Measurements from ENCODE around the gene CCDC120. TPM values are rescaled to one million over a fixed set of nuclear protein-coding genes. Genes with fewer than 3 reads are reported as not detected.
A peak's percentile ranks its signal among the peaks of the same experiment; 100 is the strongest.

CCDC120 gene
- total RNA-seq (13.7 TPM), polyA plus RNA-seq (ENCODE audit: insufficient read depth, low read depth, low replicate concordance) (5.2 TPM)
- long read RNA-seq, donor 1, transcript CCDC120-208 (1 exons, 2,953 nt), result major isoform, 5 of 5 reads
- long read RNA-seq, donor 1, partial matches to known transcripts, result 0 of 5 reads
- long read RNA-seq, donor 1, other reads (novel, unspliced or antisense), result 0 of 5 reads
- long read RNA-seq, donor 2, partial matches to known transcripts, result 0 of 3 reads
- long read RNA-seq, donor 2, other reads (novel, unspliced or antisense), result 0 of 3 reads
- long read RNA-seq, donor 3, transcript CCDC120-208 (1 exons, 2,953 nt), result major isoform, 5 of 5 reads
- long read RNA-seq, donor 3, partial matches to known transcripts, result 0 of 5 reads
- long read RNA-seq, donor 3, other reads (novel, unspliced or antisense), result 0 of 5 reads
- long read RNA-seq, donor 4, partial matches to known transcripts, result 0 of 2 reads
- long read RNA-seq, donor 4, other reads (novel, unspliced or antisense), result 0 of 2 reads
- long read RNA-seq, donor 5, result 0 reads
- long read RNA-seq, donor 6, partial matches to known transcripts, result 0 of 2 reads
- long read RNA-seq, donor 6, other reads (novel, unspliced or antisense), result 0 of 2 reads
- long read RNA-seq, donor 7, transcript CCDC120-208 (1 exons, 2,953 nt), result major isoform, 8 of 11 reads
- long read RNA-seq, donor 7, partial matches to known transcripts, result 0 of 11 reads
- long read RNA-seq, donor 7, other reads (novel, unspliced or antisense), result 3 of 11 reads
- long read RNA-seq, donor 8, transcript CCDC120-208 (1 exons, 2,953 nt), result major isoform, 12 of 12 reads
- long read RNA-seq, donor 8, partial matches to known transcripts, result 0 of 12 reads
- long read RNA-seq, donor 8, other reads (novel, unspliced or antisense), result 0 of 12 reads
- long read RNA-seq, donor 9, transcript CCDC120-208 (1 exons, 2,953 nt), result major isoform, 6 of 6 reads
- long read RNA-seq, donor 9, partial matches to known transcripts, result 0 of 6 reads
- long read RNA-seq, donor 9, other reads (novel, unspliced or antisense), result 0 of 6 reads
- long read RNA-seq, donor 10, partial matches to known transcripts, result 0 of 4 reads
- long read RNA-seq, donor 10, other reads (novel, unspliced or antisense), result 0 of 4 reads

- FAIRE-seq (no peak), DNase-seq (peak in 1 of 5 donors; percentile 16)
- Histone ChIP-seq H3K4me1 (ENCODE audit: control insufficient read depth in 2 of 3, insufficient read depth in 2 of 3, low read depth in 1 of 3, low read length in 3 of 3) (peaks cover 0 to 7% (median 0%) of the 10 kb centered on the region in 3 donors), H3K9ac (ENCODE audit: low read length in 3 of 3) (peak within 1 kb of the TSS in 2 of 3 donors; percentile 24 to 58), H3K27me3 (ENCODE audit: control insufficient read depth, insufficient read depth, low read length) (no peaks in the 10 kb centered on the region), H3K4me3 (ENCODE audit: low read length in 3 of 3) (peak within 1 kb of the TSS in 2 of 3 donors; percentile 64 to 67), H3K9me3 (ENCODE audit: control insufficient read depth in 2 of 3, insufficient read depth in 1 of 3, low read length in 3 of 3) (no peaks in the 10 kb centered on the region), H3K36me3 (ENCODE audit: control insufficient read depth in 2 of 3, insufficient read depth in 3 of 3, low read length in 3 of 3) (no peaks in the 10 kb centered on the region), H3K27ac (ENCODE audit: low read depth in 2 of 2, low read length in 2 of 2) (peak within 1 kb of the TSS; percentile 48 to 76)
- TF ChIP-seq CTCF (IDR thresholded peaks at IDR 0.05; ENCODE audit: borderline replicate concordance, extremely low read depth, insufficient read depth), result no peak
- intact Hi-C loops (cut with DNase I), result no loop called here
Measured at GRCh38 chrX:49058794-49059193, at the start of gene CCDC120. Gene CCDC120, plus strand, starts transcription at chrX:49058999. Its CDS starts 3,043 bp downstream, at chrX:49062042.

GRCh38 chrX:49019050-49019449 lies 39.7 kb upstream of the CCDC120 start:
- FAIRE-seq (no peak), DNase-seq (no peak)
- H3K9me3 ChIP-seq (ENCODE audit: control insufficient read depth in 2 of 3, insufficient read depth in 1 of 3, low read length in 3 of 3), result no peaks in the 10 kb centered on the region
- no peak for TF ChIP-seq CTCF (IDR thresholded peaks at IDR 0.05; ENCODE audit: borderline replicate concordance, extremely low read depth, insufficient read depth)
- no peak overlapping the region for H3K27ac ChIP-seq (ENCODE audit: low read depth in 2 of 2, low read length in 2 of 2)
- intact Hi-C loops (cut with DNase I), result no loop called here
- no peaks in the 10 kb centered on the region for H3K4me1 ChIP-seq (ENCODE audit: control insufficient read depth in 2 of 3, insufficient read depth in 2 of 3, low read depth in 1 of 3, low read length in 3 of 3)
- no peak overlapping the region for H3K4me3 ChIP-seq (ENCODE audit: low read length in 3 of 3)
- H3K9ac ChIP-seq (ENCODE audit: low read length in 3 of 3), result no peak overlapping the region
- no peaks in the 10 kb centered on the region for H3K36me3 ChIP-seq (ENCODE audit: control insufficient read depth in 2 of 3, insufficient read depth in 3 of 3, low read length in 3 of 3)
- no peaks in the 10 kb centered on the region for H3K27me3 ChIP-seq (ENCODE audit: control insufficient read depth, insufficient read depth, low read length)

GRCh38 chrX:49019599-49020249 lies 39.1 kb upstream of the CCDC120 start:
- H3K4me1 ChIP-seq (ENCODE audit: control insufficient read depth in 2 of 3, insufficient read depth in 2 of 3, low read depth in 1 of 3, low read length in 3 of 3), result no peaks in the 10 kb centered on the region
- FAIRE-seq, result no peak

More at GRCh38 chrX:49019599-49020249, 39.1 kb upstream of the CCDC120 start:
- no peak for TF ChIP-seq CTCF (IDR thresholded peaks at IDR 0.05; ENCODE audit: borderline replicate concordance, extremely low read depth, insufficient read depth)
- H3K27ac ChIP-seq (ENCODE audit: low read depth in 2 of 2, low read length in 2 of 2), result no peak overlapping the region
- no peak overlapping the region for H3K9ac ChIP-seq (ENCODE audit: low read length in 3 of 3)
- H3K36me3 ChIP-seq (ENCODE audit: control insufficient read depth in 2 of 3, insufficient read depth in 3 of 3, low read length in 3 of 3), result no peaks in the 10 kb centered on the region
- peak in 1 of 5 donors; percentile 6 for DNase-seq
- H3K27me3 ChIP-seq (ENCODE audit: control insufficient read depth, insufficient read depth, low read length), result no peaks in the 10 kb centered on the region
- no peak overlapping the region for H3K4me3 ChIP-seq (ENCODE audit: low read length in 3 of 3)
- no peaks in the 10 kb centered on the region for H3K9me3 ChIP-seq (ENCODE audit: control insufficient read depth in 2 of 3, insufficient read depth in 1 of 3, low read length in 3 of 3)
- intact Hi-C loops (cut with DNase I), result no loop called here
